GM18511 (cell line): ENCODE measurements around the gene INO80B.
A peak's percentile ranks its signal among the peaks of the same experiment; 100 is the strongest.
"Not testable (repeated sequence)": the region's sequence is repeated elsewhere in the genome, so short reads cannot be mapped to it uniquely, and the experiment has no call there.

Experiments used
- ATAC-seq: cut with Tn5 transposase; IDR thresholded peaks from one replicate; pipeline ENCODE4 v1.9.1; 2021; ENCODE audit warnings: mild to moderate bottlenecking, moderate library complexity; ENCODE audit not compliant: unreplicated experiment

The INO80B gene

GRCh38 chr2:74425523-74425922 is 29.4 kb upstream of the INO80B start:
- no peak for ATAC-seq

GRCh38 chr2:74426181-74426758 is 28.6 kb upstream of the INO80B start:
- no peak for ATAC-seq

- no peak for ATAC-seq
Measured at GRCh38 chr2:74427551-74427950, 27.3 kb upstream of the INO80B start.

- no peak for ATAC-seq
Measured at GRCh38 chr2:74428675-74429074, 26.2 kb upstream of the INO80B start.

- ATAC-seq, result no peak
Measured at GRCh38 chr2:74429487-74430451, 25.1 kb upstream of the INO80B start.

GRCh38 chr2:74430502-74430901 is 24.4 kb upstream of the INO80B start:
- ATAC-seq, result no peak

- no peak for ATAC-seq
Measured at GRCh38 chr2:74436111-74436805, 18.6 kb upstream of the INO80B start.

GRCh38 chr2:74436848-74437695 is 17.8 kb upstream of the INO80B start:
- no peak for ATAC-seq

GRCh38 chr2:74438248-74438647 is 16.6 kb upstream of the INO80B start:
- no peak for ATAC-seq

- ATAC-seq, result no peak
Measured at GRCh38 chr2:74439373-74439772, 15.5 kb upstream of the INO80B start.

- peak; percentile 1 for ATAC-seq
Measured at GRCh38 chr2:74439803-74440377, 15.0 kb upstream of the INO80B start.

- peak; percentile 88 for ATAC-seq
Measured at GRCh38 chr2:74440378-74441169, 14.3 kb upstream of the INO80B start.

- ATAC-seq, result no peak
Measured at GRCh38 chr2:74441170-74441689, 13.7 kb upstream of the INO80B start.

GRCh38 chr2:74441690-74442482 is 13.0 kb upstream of the INO80B start, which contains the start of gene RTKN:
Gene RTKN (minus strand): TSS chr2:74441937. CDS start chr2:74441816, 121 bp downstream.
- peak; percentile 33 for ATAC-seq

GRCh38 chr2:74442483-74443297 is 12.2 kb upstream of the INO80B start:
- ATAC-seq, result not testable (repeated sequence)

GRCh38 chr2:74444498-74445318 is 10.2 kb upstream of the INO80B start:
- no peak for ATAC-seq
